SKM-1 (cell line): ENCODE results near the gene TMPRSS4.

Source experiments
- DNase-seq: peaks from one replicate; lab custom pipeline; 2025; ENCODE audit not compliant: unreplicated experiment; lab: John Stamatoyannopoulos, UW

Gene TMPRSS4

GRCh38 chr11:118132385-118133151 lies 55.7 kb downstream of the TMPRSS4 start:
- no peak for DNase-seq

- DNase-seq = no peak
These were observed 56.9 kb downstream of the TMPRSS4 start for GRCh38 chr11:118133816-118134215.

GRCh38 chr11:118135051-118135795 lies 58.3 kb downstream of the TMPRSS4 start:
- DNase-seq = no peak

GRCh38 chr11:118135796-118136165 lies 58.9 kb downstream of the TMPRSS4 start:
- no peak for DNase-seq

GRCh38 chr11:118136341-118136740 lies 59.5 kb downstream of the TMPRSS4 start:
- DNase-seq = no peak

- DNase-seq = no peak
These were observed 59.9 kb downstream of the TMPRSS4 start for GRCh38 chr11:118136801-118137200.

GRCh38 chr11:118138839-118139420 lies 62.1 kb downstream of the TMPRSS4 start:
- DNase-seq = no peak

- no peak for DNase-seq
These were observed 62.7 kb downstream of the TMPRSS4 start for GRCh38 chr11:118139578-118139977.

- no peak for DNase-seq
These were observed 65.2 kb downstream of the TMPRSS4 start for GRCh38 chr11:118142081-118142480.

- DNase-seq = peak; percentile 92
These were observed 65.9 kb downstream of the TMPRSS4 start for GRCh38 chr11:118142809-118143208.

- DNase-seq = no peak
These were observed 66.8 kb downstream of the TMPRSS4 start for GRCh38 chr11:118143661-118144185.

- DNase-seq = no peak
These were observed 67.7 kb downstream of the TMPRSS4 start for GRCh38 chr11:118144301-118145268.

GRCh38 chr11:118145285-118146227 lies 68.7 kb downstream of the TMPRSS4 start:
- peak; percentile 59 for DNase-seq

- no peak for DNase-seq
These were observed 69.7 kb downstream of the TMPRSS4 start for GRCh38 chr11:118146554-118146953.

GRCh38 chr11:118147502-118147901 lies 70.6 kb downstream of the TMPRSS4 start:
- no peak for DNase-seq

GRCh38 chr11:118148240-118148639 lies 71.4 kb downstream of the TMPRSS4 start:
- DNase-seq = no peak

GRCh38 chr11:118148856-118149255 lies 72.0 kb downstream of the TMPRSS4 start:
- no peak for DNase-seq

- DNase-seq = no peak
These were observed 72.6 kb downstream of the TMPRSS4 start for GRCh38 chr11:118149493-118149892.

- no peak for DNase-seq
These were observed 74.6 kb downstream of the TMPRSS4 start for GRCh38 chr11:118151431-118151830.
